GM12865 (cell line): ENCODE measurements around the gene DNAJB11.
A peak's percentile ranks its signal among the peaks of the same experiment; 100 is the strongest.
"Not testable (repeated sequence)": the region's sequence is repeated elsewhere in the genome, so short reads cannot be mapped to it uniquely, and the experiment has no call there.

Experiments used
- DNase-seq: peaks from one replicate; pipeline ENCODE4 v3.0.0; 2010; ENCODE audit warnings: low read depth
- H3K4me3 ChIP-seq: 2 replicates; pipeline ENCODE4 v1.5.1; 2011; ENCODE audit warnings: mild to moderate bottlenecking, low read depth, low read length, control low read depth
- TF ChIP-seq, protein P1 (sequence below): IDR thresholded peaks from 2 replicates; pipeline ENCODE4 v1.5.1; 2011; ENCODE audit warnings: low read length, control low read depth, low read depth, inconsistent platforms; ENCODE audit not compliant: insufficient read depth; ENCODE audit errors: missing control alignments

The DNAJB11 gene

DNA sequence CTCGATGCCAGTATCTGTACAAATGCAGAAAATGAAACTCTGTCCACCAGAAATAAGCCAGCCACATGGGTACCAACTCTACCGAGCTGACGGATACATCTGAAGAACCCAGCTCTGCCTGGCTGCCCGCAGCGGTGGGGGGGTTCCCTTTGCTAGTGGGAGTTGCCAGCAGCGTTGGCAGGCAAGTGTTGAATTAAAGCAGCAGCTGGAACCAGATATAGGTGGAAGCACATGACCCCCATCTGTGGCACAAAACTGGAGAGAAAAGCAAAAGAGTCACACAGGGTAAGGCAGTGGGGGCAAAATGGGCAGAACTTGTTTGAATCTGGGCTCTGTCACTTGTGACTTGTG, 44.3 kb upstream of the DNAJB11 start:
- TF ChIP-seq, protein P1, sequence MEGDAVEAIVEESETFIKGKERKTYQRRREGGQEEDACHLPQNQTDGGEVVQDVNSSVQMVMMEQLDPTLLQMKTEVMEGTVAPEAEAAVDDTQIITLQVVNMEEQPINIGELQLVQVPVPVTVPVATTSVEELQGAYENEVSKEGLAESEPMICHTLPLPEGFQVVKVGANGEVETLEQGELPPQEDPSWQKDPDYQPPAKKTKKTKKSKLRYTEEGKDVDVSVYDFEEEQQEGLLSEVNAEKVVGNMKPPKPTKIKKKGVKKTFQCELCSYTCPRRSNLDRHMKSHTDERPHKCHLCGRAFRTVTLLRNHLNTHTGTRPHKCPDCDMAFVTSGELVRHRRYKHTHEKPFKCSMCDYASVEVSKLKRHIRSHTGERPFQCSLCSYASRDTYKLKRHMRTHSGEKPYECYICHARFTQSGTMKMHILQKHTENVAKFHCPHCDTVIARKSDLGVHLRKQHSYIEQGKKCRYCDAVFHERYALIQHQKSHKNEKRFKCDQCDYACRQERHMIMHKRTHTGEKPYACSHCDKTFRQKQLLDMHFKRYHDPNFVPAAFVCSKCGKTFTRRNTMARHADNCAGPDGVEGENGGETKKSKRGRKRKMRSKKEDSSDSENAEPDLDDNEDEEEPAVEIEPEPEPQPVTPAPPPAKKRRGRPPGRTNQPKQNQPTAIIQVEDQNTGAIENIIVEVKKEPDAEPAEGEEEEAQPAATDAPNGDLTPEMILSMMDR, result no peak

GRCh38 chr3:186529201-186529999, 41.1 kb upstream of the DNAJB11 start:
- no peak for DNase-seq
- no peak overlapping the region for H3K4me3 ChIP-seq
- TF ChIP-seq, protein P1, result peak; percentile 19

More for the DNA sequence above, 44.3 kb upstream of the DNAJB11 start:
- DNase-seq, result peak; percentile 67
- H3K4me3 ChIP-seq, result peak overlapping the region; percentile 23

DNA sequence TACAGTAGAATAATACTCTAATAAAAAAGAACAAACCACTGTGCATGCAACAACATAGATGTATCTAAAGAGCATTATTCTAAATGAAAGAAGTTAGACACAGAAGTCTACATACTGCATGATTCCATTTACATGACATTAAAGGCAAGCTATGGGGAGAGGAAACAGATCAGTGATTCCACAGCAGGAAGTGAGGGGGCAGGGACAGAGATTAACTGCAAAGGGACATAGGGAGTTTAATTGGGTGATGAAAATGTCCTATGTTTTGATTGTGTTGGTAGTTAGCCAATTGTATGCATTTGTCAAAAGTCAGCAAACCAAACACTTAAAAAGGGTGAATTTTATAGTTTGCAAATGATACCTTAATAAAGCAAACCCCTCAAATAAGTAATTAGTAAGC, 40.1 kb upstream of the DNAJB11 start:
- DNase-seq, result no peak
- no peak overlapping the region for H3K4me3 ChIP-seq
- TF ChIP-seq, protein P1, result no peak

GRCh38 chr3:186531694-186532093, 38.8 kb upstream of the DNAJB11 start:
- DNase-seq, H3K4me3 ChIP-seq: not testable (repeated sequence)

GRCh38 chr3:186532598-186533072, 37.9 kb upstream of the DNAJB11 start:
- DNase-seq, result peak; percentile 72
- no peak overlapping the region for H3K4me3 ChIP-seq
- TF ChIP-seq, protein P1, result no peak

DNA sequence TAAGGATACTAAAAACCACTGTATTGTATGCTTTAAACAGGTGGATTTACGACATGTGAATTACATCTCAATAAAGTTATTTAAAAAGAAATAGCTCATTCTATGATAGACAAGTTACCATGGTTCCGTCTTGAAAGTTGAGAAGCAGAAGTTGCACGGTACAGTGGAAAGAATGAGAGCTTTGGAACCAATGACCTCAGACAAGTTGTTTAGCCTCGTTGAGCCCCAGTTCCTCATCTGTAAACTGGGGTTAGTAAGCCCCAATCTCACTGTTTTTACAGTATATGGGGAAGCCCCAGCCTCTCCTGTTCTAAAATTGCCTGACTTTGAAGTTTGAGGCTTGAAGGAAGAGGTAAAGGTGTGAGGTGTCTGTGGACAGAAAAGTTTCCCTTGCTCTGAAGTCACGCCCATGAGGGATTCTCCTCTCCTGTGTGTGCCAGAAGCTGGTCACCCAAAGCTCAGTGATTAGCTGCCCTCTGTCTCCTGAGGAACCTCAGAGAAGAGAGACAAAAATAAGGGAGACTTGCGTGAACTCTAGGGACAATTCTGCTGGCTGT, 36.3 kb upstream of the DNAJB11 start:
- peak overlapping the region; percentile 11 for H3K4me3 ChIP-seq
- TF ChIP-seq, protein P1, result no peak

GRCh38 chr3:186536883-186537844, 33.4 kb upstream of the DNAJB11 start:
- no peak overlapping the region for H3K4me3 ChIP-seq
- peak; percentile 34 for DNase-seq
- TF ChIP-seq, protein P1, result no peak

More for the DNA sequence above, 36.3 kb upstream of the DNAJB11 start:
- DNase-seq, result peak; percentile 91
